Endodermal cell (in vitro differentiated cells): ENCODE data around the gene TARS3. TPM values are rescaled to one million over a fixed set of nuclear protein-coding genes. Genes with fewer than 3 reads are reported as not detected.

Source experiments
- DNase-seq: peaks from one replicate; pipeline ENCODE4 v3.0.0-alpha.2; 2017
- H3K27ac ChIP-seq: 2 replicates; pipeline ENCODE4 v1.5.1; 2013; ENCODE audit warnings: mild to moderate bottlenecking, low read depth, low read length, moderate library complexity
- H3K27me3 ChIP-seq: 2 replicates; pipeline ENCODE4 v1.6.1; 2013; ENCODE audit warnings: mild to moderate bottlenecking, low read length, moderate library complexity; ENCODE audit not compliant: insufficient read depth, control insufficient read depth, poor library complexity, severe bottlenecking
- H3K36me3 ChIP-seq: 2 replicates; pipeline ENCODE4 v1.7.0; 2013; ENCODE audit warnings: mild to moderate bottlenecking, low read length, moderate library complexity; ENCODE audit not compliant: control insufficient read depth, insufficient read depth
- H3K4me1 ChIP-seq: one replicate; pipeline ENCODE4 v1.7.0; 2013; ENCODE audit warnings: low read length; ENCODE audit not compliant: control insufficient read depth, insufficient read depth
- H3K4me3 ChIP-seq: 2 replicates; pipeline ENCODE4 v1.5.1; 2013; ENCODE audit warnings: mild to moderate bottlenecking, low read length, moderate library complexity
- H3K9ac ChIP-seq: 2 replicates; pipeline ENCODE4 v1.6.1; 2013; ENCODE audit warnings: mild to moderate bottlenecking, low read length, moderate library complexity; ENCODE audit not compliant: poor library complexity, severe bottlenecking; ENCODE audit errors: extremely low read depth
- H3K9me3 ChIP-seq: 2 replicates; pipeline ENCODE4 v1.6.1; 2013; ENCODE audit warnings: mild to moderate bottlenecking, low read length, moderate library complexity; ENCODE audit not compliant: control insufficient read depth
- H3K27ac Mint-ChIP-seq: 2 replicates; pipeline ENCODE4 v1.8.0; 2020; ENCODE audit warnings: mixed read lengths
- H3K27me3 Mint-ChIP-seq: 2 replicates; pipeline ENCODE4 v1.8.0; 2021; ENCODE audit warnings: mild to moderate bottlenecking, mixed read lengths; ENCODE audit not compliant: insufficient read depth
- H3K36me3 Mint-ChIP-seq: 2 replicates; pipeline ENCODE4 v1.8.0; 2020; ENCODE audit warnings: low read depth, mixed read lengths
- H3K4me1 Mint-ChIP-seq: 2 replicates; pipeline ENCODE4 v1.8.0; 2020; ENCODE audit warnings: mixed read lengths
- H3K4me3 Mint-ChIP-seq: 2 replicates; pipeline ENCODE4 v1.8.0; 2020; ENCODE audit warnings: mild to moderate bottlenecking, moderate library complexity, mixed read lengths
- H3K9me3 Mint-ChIP-seq: 2 replicates; pipeline ENCODE4 v1.8.0; 2020; ENCODE audit warnings: mild to moderate bottlenecking, mixed read lengths
- CTCF ChIP-seq: fragments of 200-600 bp; sonication (generic); conservative IDR thresholded peaks from 2 replicates; pipeline ENCODE4 v1.5.0; 2021; ENCODE audit warnings: antibody characterized with exemption, mild to moderate bottlenecking
- WGBS, 2 experiments: methylation state at CpG; one replicate each; pipeline versions ENCODE4 v1.1.5 to v1.1.7; 2013; ENCODE audit warnings: missing lambda C conversion rate in 2 of 2, mixed read lengths in 1 of 2; ENCODE audit not compliant: insufficient coverage in 1 of 2, insufficient read length in 1 of 2; 5-methylcytosine and 5-hydroxymethylcytosine counted together
- total RNA-seq, 2 donors: library from RNA; stranded (reverse); fragmentation: NEBNext Ultra II Directional in 1 of 2; extraction: Animal tissue kit (Norgen Biotek cat#: 25700) in 1 of 2; gene quantifications; 2 replicates in 1 of 2; 3 replicates in 1 of 2; pipeline ENCODE4 v1.2.1, GENCODE V29; 2021

TARS3 gene
- total RNA-seq, 2 donors from 2014 or later, result 11.7 to 13.6 TPM

- H3K9me3 Mint-ChIP-seq, result no peaks in the 10 kb centered on the region
- H3K27ac Mint-ChIP-seq, result no peak overlapping the region
- peaks cover 12% of the 10 kb centered on the region for H3K4me1 Mint-ChIP-seq
- no peak overlapping the region for H3K9ac ChIP-seq
- peaks cover 7% of the 10 kb centered on the region for H3K4me1 ChIP-seq
- DNase-seq, result no peak
- H3K9me3 ChIP-seq, result no peaks in the 10 kb centered on the region
- no peak overlapping the region for H3K27ac ChIP-seq
- no peaks in the 10 kb centered on the region for H3K27me3 ChIP-seq
- H3K4me3 ChIP-seq, result no peak overlapping the region
- H3K27me3 Mint-ChIP-seq, result peaks cover 2% of the 10 kb centered on the region
- H3K4me3 Mint-ChIP-seq, result no peak overlapping the region
- peaks cover under 1% of the 10 kb centered on the region for H3K36me3 ChIP-seq
- no peak for TF ChIP-seq CTCF
- H3K36me3 Mint-ChIP-seq, result peaks cover under 1% of the 10 kb centered on the region
- 100% methylated on average over 1 of the region's 1 CpG; no CpG with 5 or more reads in 1 of the 2 experiments for WGBS, 2 experiments
These were observed 2.9 kb upstream of the TARS3 start for GRCh38 chr15:101727186-101727585.

GRCh38 chr15:101725073-101725472 lies 800 bp upstream of the TARS3 start:
- Mint-ChIP-seq H3K27me3 (peaks cover 2% of the 10 kb centered on the region), H3K9me3 (no peaks in the 10 kb centered on the region), H3K27ac (no peak overlapping the region), H3K36me3 (peaks cover 16% of the 10 kb centered on the region), H3K4me1 (peaks cover 9% of the 10 kb centered on the region), H3K4me3 (no peak overlapping the region)
- H3K4me3 ChIP-seq, result no peak overlapping the region
- H3K27me3 ChIP-seq, result no peaks in the 10 kb centered on the region
- WGBS, 2 experiments, result 94 to 96% methylated on average over 2 of the region's 2 CpGs
- H3K36me3 ChIP-seq, result peaks cover 22% of the 10 kb centered on the region
- H3K4me1 ChIP-seq, result peaks cover 6% of the 10 kb centered on the region
- H3K27ac ChIP-seq, result no peak overlapping the region
- no peak for DNase-seq
- TF ChIP-seq CTCF, result no peak
- no peak overlapping the region for H3K9ac ChIP-seq
- H3K9me3 ChIP-seq, result no peaks in the 10 kb centered on the region

- H3K27ac ChIP-seq, result no peak overlapping the region
- H3K4me1 ChIP-seq, result peaks cover 3% of the 10 kb centered on the region
- peaks cover 19% of the 10 kb centered on the region for H3K36me3 Mint-ChIP-seq
- no peak for TF ChIP-seq CTCF
- H3K27me3 Mint-ChIP-seq, result peaks cover 2% of the 10 kb centered on the region
- H3K4me1 Mint-ChIP-seq, result peaks cover 5% of the 10 kb centered on the region
- no peaks in the 10 kb centered on the region for H3K9me3 Mint-ChIP-seq
- H3K9ac ChIP-seq, result no peak overlapping the region
- H3K9me3 ChIP-seq, result no peaks in the 10 kb centered on the region
- no peak for DNase-seq
- no peak overlapping the region for H3K4me3 ChIP-seq
- peaks cover 26% of the 10 kb centered on the region for H3K36me3 ChIP-seq
- H3K27ac Mint-ChIP-seq, result no peak overlapping the region
- H3K27me3 ChIP-seq, result no peaks in the 10 kb centered on the region
- 23 to 31% methylated on average over 6 to 8 of the region's 8 CpGs for WGBS, 2 experiments
- H3K4me3 Mint-ChIP-seq, result peak overlapping the region; percentile 65
These were observed 367 bp upstream of the TARS3 start for GRCh38 chr15:101724675-101725005.
